NCI-H1105 treated with DMSO at 0.1 percent for 48 hours (cell line): ENCODE measurements around the gene PRKG1.
"Not testable (repeated sequence)": the region's sequence is repeated elsewhere in the genome, so short reads cannot be mapped to it uniquely, and the experiment has no call there.

ENCODE experiments used
- DNase-seq: peaks from one replicate; lab custom pipeline; 2025; lab: John Stamatoyannopoulos, UW

The PRKG1 gene

DNA sequence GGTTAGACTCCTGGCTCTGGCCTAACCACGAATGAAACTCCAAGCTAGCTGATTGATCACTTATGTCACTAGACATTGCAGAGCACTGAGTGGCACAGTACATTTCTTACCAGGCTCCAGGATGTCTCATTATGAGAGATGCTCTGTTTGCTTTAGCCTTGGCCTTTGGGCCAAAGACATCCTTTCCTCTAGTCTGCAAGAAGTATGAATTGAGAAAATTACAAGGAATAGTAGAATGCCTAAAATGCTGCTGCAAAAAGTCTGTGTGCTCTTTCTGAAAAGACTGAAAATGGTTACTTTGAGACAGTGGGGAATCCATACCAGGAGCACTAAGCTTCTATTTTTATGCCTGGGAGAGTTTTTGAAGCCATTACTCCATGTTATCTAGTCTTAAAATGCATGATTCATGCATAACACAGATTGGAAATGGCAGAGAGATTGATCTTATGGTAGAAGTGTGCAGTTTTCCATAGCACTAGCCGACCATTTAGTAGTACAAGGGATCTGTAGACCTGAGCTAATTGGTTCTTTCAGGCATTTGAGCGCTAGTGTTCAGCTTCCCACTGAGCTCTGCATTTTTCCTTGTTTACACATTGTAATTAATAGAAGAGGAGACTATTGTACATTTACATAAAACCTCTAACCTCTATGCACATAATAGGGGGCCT lies 303.8 kb downstream of the PRKG1 start:
- no peak for DNase-seq

DNA sequence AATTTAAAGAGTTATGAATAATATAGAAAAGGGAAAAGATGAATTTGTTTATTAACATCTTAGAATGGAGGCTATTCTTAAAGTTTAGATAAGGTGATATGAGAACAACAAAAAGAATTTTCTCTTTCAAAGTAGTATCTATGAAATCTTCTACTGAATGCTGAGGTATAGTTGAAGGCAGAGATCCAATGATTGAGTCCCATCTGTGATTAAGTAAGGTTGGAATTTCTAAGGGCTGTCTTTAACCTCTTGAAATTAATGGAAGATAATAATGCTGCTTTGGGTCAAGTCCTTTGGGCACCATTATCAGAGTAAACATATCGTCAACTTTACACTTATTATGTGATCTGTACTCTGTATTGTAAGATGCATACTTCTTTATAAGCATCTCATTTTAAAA lies 307.9 kb downstream of the PRKG1 start:
- no peak for DNase-seq

DNA sequence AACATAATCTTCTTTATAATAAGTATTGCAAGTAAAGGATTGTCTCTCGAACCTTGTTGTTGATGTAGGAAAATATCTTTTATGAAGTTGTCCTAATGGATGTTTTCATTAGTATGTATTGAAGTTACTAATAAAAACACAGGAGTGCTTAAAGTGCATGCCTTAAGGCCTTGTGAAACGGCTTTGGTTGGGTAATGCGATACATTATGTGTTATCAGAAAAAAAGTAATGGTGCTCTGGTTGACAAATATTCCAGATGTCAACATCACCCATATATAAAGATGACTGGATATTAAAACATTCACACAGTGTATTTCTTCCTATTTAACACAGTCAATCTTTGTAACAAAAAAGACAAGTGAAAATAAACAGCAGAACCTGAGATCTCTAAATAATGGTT lies 310.7 kb downstream of the PRKG1 start:
- DNase-seq = no peak

DNA sequence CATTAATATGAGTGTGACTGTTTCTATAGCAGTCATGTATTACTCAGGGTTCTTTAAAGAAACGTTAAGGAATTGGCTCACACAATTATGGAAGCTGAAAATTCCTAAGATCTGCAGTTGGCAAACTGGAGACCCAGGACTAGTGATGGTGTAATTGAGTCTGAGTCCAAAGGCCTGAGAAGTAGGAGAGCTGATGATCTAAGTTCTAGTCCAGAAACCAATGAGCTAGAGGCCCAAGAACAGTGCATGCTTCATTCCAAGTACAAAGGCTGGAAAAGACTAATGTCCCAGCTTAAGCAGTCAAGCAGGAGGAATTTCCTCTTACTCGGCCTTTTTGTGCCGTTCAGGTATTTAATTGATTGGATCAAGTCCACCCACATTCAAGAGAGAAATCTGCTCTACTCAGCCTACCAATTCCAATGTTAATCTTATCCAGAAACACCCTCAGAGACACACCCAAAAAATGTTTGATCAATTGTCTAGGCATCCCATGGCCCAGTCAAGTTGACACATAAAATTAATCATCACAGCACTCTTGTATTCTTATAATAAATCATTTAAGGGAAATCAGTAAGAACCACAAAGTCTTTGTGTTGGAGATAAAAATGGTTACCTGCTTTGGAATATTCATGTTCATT lies 312.1 kb downstream of the PRKG1 start:
- DNase-seq = no peak

DNA sequence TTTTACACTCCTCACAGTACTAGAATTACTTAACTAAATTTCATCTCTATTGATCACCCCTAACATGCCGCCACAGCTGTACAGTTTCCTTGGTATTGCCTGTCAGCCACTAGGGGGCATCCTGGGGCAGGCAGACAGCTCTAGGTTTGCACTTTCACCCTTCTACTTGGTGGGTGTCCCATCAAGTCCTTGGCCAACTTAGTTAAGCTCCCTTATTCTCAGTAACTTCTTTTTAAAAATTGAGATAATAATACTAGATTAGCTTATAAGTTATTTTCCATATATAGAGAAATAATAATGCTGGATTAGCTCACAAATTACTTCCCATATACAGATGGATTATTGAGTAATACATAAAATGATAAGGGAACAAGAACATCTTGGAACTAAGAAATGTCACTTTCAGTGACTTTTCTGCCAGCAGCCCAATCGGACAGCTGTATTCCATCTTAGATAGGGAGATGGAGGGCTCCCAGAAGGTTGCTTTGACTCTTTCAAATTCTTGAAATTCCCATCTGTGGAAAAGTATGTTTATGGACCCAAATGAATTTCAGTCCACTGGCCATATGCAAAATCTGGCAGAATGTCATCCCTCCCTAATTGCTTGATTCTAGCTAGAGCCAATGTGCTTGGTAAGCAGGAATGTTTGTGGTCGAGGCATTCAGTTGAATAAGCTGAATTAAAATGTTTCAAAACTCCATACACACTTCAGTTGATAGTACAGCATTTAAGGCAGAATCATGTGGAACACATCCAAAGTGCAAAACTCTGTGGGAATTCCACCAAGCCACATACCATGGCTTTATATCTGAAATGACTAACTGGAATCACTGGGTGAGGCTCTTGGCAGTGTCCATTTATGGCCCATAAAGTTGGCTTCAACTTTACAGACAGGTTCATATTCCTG lies 315.4 kb downstream of the PRKG1 start:
- DNase-seq = peak; percentile 5

DNA sequence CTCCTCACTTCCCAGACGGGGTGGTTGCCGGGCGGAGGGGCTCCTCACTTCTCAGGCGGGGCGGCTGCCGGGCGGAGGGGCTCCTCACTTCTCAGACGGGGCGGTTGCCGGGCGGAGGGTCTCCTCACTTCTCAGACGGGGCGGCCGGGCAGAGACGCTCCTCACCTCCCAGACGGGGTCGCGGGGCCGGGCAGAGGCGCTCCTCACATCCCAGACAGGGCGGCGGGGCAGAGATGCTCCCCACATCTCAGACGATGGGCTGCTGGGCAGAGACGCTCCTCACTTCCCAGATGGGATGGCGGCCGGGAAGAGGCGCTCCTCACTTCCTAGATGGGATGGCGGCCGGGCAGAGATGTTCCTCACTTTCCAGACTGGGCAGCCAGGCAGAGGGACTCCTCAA lies 318.7 kb downstream of the PRKG1 start:
- DNase-seq = not testable (repeated sequence)

DNA sequence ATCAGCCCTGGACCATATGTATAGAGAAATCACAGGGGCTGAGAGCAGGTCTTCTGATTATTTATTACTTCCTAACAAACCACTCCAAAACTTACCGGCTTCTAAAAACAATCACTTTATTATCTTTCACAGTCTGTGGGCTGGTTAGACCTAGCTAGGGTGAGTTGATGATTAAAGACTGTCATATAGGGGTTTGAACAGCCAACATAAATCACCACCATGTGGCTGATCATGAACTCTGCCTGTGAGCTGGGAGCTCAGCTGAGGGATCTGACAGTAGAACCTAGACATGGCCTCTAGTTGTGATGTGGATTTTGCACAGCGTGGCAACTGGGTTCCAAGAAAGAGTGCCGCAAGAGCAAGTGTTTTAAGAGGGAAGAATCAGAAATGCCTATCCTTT lies 319.8 kb downstream of the PRKG1 start:
- DNase-seq = no peak

DNA sequence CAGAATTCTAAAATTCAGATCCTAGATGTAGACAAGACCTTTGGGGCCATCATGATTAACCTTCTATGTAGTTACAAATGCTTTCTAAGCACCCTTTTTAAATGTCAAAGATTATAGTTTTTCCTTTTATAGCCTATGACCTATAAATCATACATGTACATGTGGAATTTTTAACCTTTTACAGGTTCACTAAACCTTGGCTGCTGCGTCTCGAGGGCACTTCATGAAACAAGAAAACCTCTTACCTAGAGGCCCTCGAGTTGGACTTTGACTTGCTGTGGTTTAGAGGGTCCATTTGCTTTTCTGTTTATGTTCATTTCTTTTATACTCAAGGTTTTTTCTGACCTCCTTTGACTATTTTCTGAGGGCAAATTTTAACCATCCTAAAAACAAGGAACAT lies 323.0 kb downstream of the PRKG1 start:
- DNase-seq = no peak

DNA sequence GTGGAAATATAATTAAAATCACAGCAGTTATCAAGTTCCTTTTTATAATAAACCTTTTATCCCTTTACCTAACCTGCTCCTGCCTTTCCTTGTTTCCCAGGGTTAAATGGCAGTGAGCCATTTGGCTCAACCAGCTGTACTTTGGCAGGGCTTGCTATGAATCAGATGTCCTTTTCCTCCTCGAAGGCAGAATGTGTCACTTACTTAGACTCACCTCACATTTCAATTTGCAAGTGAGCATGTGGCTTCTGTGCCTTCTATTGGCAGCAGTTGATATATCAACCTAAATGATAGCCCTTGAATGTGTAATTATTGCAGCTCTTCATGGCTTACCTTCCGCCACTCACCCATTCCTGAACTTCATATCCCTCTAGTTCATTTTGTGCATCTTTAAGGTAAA lies 323.4 kb downstream of the PRKG1 start:
- no peak for DNase-seq

DNA sequence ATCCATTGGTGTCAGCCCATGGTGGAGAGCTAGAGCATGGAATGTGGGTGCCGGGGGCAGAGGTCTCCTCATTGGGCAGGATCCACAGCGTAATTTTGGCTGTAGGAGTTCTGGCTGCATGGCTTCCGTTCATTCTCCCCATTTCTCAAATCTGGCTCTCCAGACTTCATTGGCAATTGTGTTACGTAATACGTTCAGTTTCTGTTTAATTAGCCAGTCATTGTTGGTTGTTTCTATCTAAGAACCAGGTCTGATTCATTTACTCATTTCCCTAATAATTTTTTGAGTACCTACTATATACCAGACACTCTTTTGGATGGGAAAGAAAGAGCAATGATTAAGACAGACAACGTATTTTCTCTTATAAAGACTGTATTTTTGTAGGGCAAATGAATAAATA lies 325.6 kb downstream of the PRKG1 start:
- no peak for DNase-seq

DNA sequence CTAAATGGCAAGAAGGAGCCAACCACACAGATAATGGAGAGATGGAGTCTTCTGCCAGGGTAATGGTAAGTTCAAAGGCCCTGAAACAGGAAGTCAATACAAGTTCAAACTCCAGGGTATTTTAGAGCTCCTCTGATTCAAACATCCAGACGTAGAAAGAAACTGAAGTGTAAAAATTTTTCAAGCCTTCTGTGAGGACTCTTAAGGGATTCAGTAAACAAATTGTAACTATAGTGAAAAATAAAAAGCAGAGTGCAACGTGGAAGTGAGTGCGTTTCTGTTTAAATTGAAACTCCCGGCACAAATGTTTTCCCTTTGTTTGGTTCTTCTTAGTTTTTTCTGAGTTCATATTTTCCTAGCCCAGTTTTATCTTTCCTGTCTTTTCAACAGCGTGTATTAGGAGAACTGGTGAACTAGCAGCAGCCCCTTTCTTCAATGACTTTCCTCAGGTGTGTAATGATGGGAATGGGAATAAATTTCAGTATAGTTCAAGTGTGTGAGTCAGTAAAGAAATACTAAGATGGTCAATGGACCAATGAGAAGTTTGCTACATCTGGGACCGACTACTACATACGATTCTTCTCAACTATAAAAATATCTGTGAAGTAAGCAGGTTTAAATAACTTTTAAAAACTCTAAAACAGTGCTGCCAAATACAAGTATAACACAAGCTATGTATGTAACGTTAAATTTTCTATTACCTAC lies 326.3 kb downstream of the PRKG1 start:
- DNase-seq = no peak

DNA sequence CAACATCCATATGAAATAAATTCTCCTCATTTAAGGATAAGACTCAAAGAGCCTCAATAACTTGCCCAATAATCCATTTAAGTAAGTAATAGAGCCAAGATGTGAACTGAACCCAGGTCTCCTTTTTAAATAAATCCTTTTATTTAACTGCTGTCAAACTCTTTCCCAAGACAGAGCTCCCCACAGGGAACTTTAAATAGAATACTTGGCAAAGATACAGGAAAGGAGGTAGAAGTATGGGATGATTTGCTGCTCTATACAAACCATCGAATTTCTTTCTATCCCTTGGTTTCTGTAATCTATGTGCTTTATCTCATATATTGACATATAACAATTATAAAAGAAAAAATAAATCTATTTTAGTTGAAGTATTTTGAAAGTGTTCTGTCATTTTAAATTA lies 329.2 kb downstream of the PRKG1 start:
- no peak for DNase-seq

DNA sequence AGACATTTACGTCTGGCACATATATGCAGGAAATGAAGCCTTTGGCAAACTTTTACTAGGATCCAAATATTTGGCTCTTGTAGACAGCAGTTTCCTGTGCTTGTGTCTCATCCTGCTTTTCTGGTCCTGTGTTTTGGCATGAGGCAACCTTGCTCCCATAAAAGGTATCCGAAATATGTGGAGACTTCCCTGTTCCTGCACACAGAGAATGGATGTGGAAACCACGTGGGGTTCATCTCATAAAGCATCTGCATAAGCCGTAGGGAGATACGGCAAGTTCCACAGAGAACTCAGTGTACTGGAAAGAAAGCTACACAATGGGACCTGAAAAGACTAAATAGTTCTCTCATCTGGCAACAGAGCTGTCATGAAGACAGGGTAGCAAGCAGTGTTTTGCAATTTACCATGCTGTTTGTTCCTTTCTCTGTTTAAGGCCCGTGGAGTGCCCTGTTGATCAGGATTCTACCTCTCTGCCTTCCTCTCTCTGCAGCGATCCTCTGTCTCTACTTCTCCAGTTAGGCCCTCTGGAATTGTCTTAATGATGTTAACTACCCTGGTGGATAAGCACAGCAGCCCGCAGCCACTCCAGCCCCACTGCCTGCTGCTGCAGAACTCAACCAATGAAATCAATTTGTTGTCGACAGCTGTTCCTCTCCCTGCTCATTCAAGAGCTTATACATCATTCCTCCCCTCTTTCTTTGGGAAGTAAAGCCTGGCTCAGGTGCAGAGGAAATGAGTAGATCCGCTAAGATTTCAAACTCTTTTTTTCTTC lies 331.5 kb downstream of the PRKG1 start:
- no peak for DNase-seq

DNA sequence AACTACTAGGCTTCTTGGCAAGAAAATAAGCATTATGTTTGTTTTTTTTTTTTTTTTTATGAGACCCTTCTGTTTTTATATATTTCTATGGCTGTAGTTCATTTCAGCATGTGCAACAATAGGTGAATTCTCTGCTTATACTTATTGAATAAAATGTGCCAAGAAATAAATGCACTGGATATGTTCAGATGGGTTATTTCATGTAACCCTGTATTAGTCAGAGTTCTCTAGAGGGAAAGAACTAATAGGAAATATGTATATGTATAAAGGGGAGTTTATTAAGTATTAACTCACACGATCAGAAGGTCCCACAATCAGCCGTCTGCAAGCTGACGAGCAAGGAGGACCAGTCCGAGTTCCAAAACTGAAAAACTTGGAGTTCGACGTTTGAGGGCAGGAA lies 332.3 kb downstream of the PRKG1 start:
- DNase-seq = no peak

DNA sequence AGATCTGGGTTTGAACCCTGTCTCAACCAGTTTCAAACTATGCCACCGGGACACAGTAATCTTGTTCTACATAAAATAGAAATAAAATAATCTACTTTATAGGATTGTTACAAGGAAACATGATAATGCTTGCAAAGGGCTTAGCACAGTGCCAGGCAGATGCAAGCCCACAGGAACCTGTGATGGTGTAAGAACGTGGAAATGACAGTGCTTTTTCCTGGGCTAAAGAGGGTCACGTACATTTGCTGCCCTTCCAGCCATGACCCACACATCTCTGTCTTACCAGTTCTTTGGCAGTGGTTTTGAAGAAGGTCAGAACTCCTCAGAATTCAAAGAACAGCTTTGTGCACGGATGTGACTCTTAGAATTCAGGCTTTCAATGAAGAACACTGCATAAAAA lies 342.2 kb downstream of the PRKG1 start:
- DNase-seq = no peak

DNA sequence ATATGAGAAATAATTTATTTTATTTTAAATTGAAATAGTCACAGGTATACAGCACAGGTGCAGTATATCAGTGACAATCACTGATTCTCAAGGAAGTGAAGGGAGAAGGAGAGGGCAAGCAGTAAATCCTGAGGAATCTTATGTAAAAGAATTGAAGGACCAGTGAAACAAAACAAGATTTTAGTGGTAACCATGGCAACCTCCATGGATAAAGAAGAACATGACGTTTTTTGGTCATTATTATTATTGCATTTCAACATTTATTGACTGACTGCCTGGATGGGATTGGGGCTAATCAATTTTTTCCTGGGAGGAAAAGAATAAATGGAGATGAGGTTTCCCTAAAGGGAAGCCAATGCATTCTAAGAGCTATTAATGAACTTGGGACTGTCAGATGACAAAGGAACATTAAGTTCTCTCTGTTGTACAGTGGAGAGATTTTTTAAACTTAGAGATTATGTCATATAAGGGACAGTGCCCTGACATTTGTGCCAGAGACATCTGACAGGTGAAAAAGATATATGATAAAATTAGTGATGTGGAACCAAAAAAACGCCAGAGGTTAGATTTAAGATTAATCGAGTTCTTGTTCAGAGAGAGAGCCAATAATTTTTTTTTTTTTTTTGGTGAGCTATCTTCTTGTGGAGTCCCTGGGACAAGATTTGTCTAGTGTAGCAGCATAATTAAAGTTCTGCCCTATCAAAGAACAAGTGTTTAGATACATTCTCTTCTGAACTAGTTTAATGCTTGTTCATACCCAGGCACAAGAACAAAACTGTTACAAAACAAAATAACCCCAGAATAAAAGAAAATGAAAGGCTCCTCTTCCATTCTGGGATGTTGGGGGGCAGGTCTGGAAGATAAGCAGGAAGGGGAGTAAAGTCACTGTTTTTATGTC lies 345.2 kb downstream of the PRKG1 start:
- no peak for DNase-seq

DNA sequence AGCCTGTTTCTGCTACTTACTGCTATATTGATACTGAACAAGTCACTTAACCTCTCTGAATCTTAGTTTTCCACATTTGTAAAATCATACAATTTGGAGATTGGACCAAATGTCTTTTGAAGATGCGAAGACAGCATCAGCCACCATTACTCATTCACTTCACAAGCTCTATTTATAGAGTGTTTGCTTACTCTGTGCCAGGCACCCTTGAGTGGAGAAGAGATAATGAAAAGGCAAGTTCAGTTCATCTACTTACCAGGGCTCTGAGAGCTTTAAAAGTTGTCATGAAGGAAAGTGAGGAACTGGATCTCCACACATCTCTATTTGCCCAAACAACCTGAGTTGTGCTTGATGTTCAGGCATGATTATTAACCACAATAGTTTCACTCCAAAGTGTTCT lies 347.6 kb downstream of the PRKG1 start:
- no peak for DNase-seq

DNA sequence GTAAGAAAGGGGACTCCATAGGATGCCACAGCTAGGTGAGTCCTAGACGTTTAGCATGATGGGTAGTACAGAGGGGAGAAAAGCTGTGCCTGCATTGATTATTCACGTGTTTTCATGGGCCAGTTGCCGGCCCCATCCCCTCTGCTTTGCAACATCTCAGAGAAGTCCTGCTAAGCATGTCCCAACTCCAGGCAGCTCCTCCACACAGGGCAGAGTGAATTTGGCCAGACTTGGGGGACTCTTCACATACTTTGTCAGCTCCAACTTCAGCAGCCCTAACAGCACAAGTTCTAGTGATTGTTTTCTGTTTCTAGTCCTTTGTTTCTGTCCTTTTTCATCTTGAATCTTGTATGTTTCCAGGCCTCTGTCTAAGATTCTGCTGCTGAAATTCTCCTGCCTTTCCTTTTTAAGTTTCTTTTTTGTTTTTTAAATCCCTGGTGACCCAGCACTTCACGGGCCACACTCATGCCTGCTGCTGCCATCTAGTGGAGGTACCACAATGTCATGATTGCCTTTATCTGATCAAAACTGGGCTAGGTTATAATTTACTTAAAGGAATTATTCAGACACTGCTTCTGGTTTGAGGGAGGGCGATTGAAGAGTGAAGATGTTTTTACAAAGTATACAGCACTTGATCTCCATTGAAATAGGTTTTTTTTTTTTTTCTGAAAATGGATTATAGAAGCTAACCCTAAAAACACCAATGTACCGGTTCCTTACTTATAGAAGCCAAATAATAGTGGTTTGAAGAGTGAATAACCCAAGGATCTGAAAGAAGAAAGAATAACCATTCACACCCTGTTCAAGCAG lies 348.2 kb downstream of the PRKG1 start:
- peak; percentile 3 for DNase-seq

DNA sequence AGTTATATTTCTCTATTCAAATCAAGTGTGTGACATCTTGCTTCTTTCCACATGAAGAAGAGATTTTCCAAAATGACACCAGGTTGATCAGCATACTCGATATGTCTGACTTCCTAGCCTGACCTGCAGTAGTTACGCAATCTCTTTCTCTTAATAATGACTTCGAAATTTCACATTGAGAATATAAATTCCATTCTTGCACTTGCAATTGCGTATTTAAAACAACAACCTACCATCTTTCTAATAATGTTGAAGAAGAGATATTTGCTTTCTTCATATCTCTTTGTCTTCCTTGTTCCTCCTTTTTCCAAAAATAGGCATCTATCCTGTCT lies 348.8 kb downstream of the PRKG1 start:
- DNase-seq = no peak

DNA sequence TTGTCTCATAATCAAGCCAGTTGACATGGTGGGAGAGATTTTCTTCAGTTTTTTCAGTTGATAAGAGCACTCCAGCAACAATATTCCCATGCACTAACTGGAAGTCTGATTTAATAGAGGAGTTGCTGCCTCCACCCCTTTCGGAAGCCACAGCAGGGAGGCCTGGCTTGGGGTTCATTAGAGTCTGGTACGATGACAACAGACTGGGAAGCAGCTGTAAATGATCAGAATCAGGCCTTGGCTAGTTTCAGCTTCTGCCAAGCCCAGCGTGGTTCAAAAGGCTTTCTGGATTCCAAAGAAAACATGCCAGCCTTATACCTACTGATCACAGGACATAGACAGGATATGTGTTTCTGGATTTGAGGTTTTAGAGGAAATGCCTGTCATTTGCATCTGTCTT lies 351.1 kb downstream of the PRKG1 start:
- no peak for DNase-seq
